IMR-90 (cell line): ENCODE measurements around the gene ASPG. TPM values are rescaled to one million over a fixed set of nuclear protein-coding genes. Genes with fewer than 3 reads are reported as not detected.

Experiments used
- ATAC-seq: fragments of 200-7000 bp; cut with Tn5 transposase; 2 replicates; pipeline ENCODE4 v1.9.1; 2020; ENCODE audit warnings: low read depth, mild to moderate bottlenecking, moderate library complexity
- BruUV-seq: library from RNA; stranded (reverse); fragments of 400-500 nt; replicated peaks from 2 replicates; lab custom pipeline; 2021; lab: Mats Ljungman, UMichigan
- CTCF ChIA-PET: fragments of 300-600 bp; formaldehyde crosslinking; extraction: SDS; loops from one replicate; lab custom pipeline; 2021; ENCODE audit warnings: antibody characterized with exemption; lab: Yijun Ruan, JAX
- POLR2A ChIA-PET: fragments of 300-600 bp; sonication (Branson Sonifier 250); formaldehyde crosslinking; loops from one replicate; lab custom pipeline; 2022; ENCODE audit warnings: antibody characterized with exemption; ENCODE audit not compliant: unreplicated experiment; lab: Charles Lee
- DNase-seq: peaks from one replicate; pipeline ENCODE4 v3.0.0; 2013
- H2AFZ ChIP-seq: replicated peaks from 2 replicates; pipeline ENCODE3; 2013; ENCODE audit warnings: low read length, mild to moderate bottlenecking; ENCODE audit not compliant: poor library complexity
- H2AK5ac ChIP-seq: 2 replicates; pipeline ENCODE4 v1.6.1; 2013; ENCODE audit warnings: low read depth, low read length, inconsistent platforms
- H2AK9ac ChIP-seq: replicated peaks from 2 replicates; pipeline ENCODE3; 2013; ENCODE audit warnings: mild to moderate bottlenecking, low read depth, low read length, moderate library complexity; ENCODE audit not compliant: poor library complexity
- H2BK120ac ChIP-seq: 2 replicates; pipeline ENCODE4 v1.6.1; 2013; ENCODE audit warnings: low read depth, low read length, inconsistent platforms
- H2BK15ac ChIP-seq: 3 replicates; pipeline ENCODE4 v1.6.1; 2013; ENCODE audit warnings: low read depth, low read length, inconsistent platforms
- H2BK20ac ChIP-seq: 2 replicates; pipeline ENCODE4 v1.6.1; 2013; ENCODE audit warnings: low read depth, mild to moderate bottlenecking, inconsistent platforms, low read length, moderate library complexity
- H2BK5ac ChIP-seq: 2 replicates; pipeline ENCODE4 v1.6.1; 2013; ENCODE audit warnings: mild to moderate bottlenecking, low read depth, low read length, inconsistent platforms; ENCODE audit not compliant: poor library complexity, severe bottlenecking
- H3K14ac ChIP-seq: replicated peaks from 2 replicates; pipeline ENCODE4 v1.6.1; 2013; ENCODE audit warnings: low read depth, low read length, inconsistent platforms
- H3K18ac ChIP-seq: 2 replicates; pipeline ENCODE4 v1.6.1; 2013; ENCODE audit warnings: low read depth, low read length, control low read depth
- H3K23ac ChIP-seq: 2 replicates; pipeline ENCODE4 v1.6.1; 2013; ENCODE audit warnings: low read depth, low read length, inconsistent platforms
- H3K27ac ChIP-seq: 2 replicates; pipeline ENCODE4 v1.5.1; 2013; ENCODE audit warnings: mild to moderate bottlenecking, control low read depth, low read length; ENCODE audit not compliant: insufficient read depth
- H3K27me3 ChIP-seq: 2 replicates; pipeline ENCODE4 v1.6.1; 2013; ENCODE audit warnings: low read length; ENCODE audit not compliant: control insufficient read depth, insufficient read depth
- H3K36me3 ChIP-seq: 2 replicates; pipeline ENCODE4 v1.6.1; 2013; ENCODE audit warnings: low read length, mixed read lengths; ENCODE audit not compliant: control insufficient read depth, insufficient read depth
- H3K4ac ChIP-seq: 2 replicates; pipeline ENCODE4 v1.6.1; 2013; ENCODE audit warnings: low read depth, low read length, inconsistent platforms
- H3K4me1 ChIP-seq: 2 replicates; pipeline ENCODE4 v1.6.1; 2013; ENCODE audit warnings: low read length, mixed read lengths; ENCODE audit not compliant: control insufficient read depth, insufficient read depth
- H3K4me2 ChIP-seq: 2 replicates; pipeline ENCODE4 v1.6.1; 2013; ENCODE audit warnings: low read depth, mild to moderate bottlenecking, control low read depth, low read length, moderate library complexity
- H3K4me3 ChIP-seq: 2 replicates; pipeline ENCODE4 v1.5.1; 2013; ENCODE audit warnings: low read depth, mild to moderate bottlenecking, control low read depth, low read length, moderate library complexity; ENCODE audit not compliant: insufficient read depth
- H3K56ac ChIP-seq: 2 replicates; pipeline ENCODE4 v1.6.1; 2013; ENCODE audit warnings: low read length, inconsistent platforms; ENCODE audit not compliant: insufficient read depth; ENCODE audit errors: extremely low read depth
- H3K79me1 ChIP-seq, 2 experiments: 2 replicates each; pipeline ENCODE4 v1.6.1; 2013; ENCODE audit warnings: low read length in 2 of 2, inconsistent platforms in 1 of 2, low read depth in 1 of 2
- H3K9ac ChIP-seq: 2 replicates; pipeline ENCODE4 v1.6.1; 2013; ENCODE audit warnings: low read depth, low read length, control low read depth
- H3K9me1 ChIP-seq: 2 replicates; pipeline ENCODE4 v1.6.1; 2013; ENCODE audit warnings: low read length, inconsistent platforms; ENCODE audit not compliant: insufficient read depth
- H3K9me3 ChIP-seq: 2 replicates; pipeline ENCODE4 v1.6.1; 2013; ENCODE audit warnings: low read length; ENCODE audit not compliant: control insufficient read depth, insufficient read depth
- H4K20me1 ChIP-seq: 2 replicates; pipeline ENCODE4 v1.6.1; 2013; ENCODE audit warnings: low read length, inconsistent platforms; ENCODE audit not compliant: insufficient read depth
- H4K5ac ChIP-seq: 2 replicates; pipeline ENCODE4 v1.6.1; 2013; ENCODE audit warnings: mild to moderate bottlenecking, low read depth, low read length, control low read depth
- H4K8ac ChIP-seq, 2 experiments: 2 replicates each; pipeline ENCODE4 v1.6.1; 2013; ENCODE audit warnings: low read depth in 2 of 2, low read length in 2 of 2, control low read depth in 1 of 2, inconsistent platforms in 1 of 2
- H4K91ac ChIP-seq: 2 replicates; pipeline ENCODE4 v1.6.1; 2013; ENCODE audit warnings: low read depth, low read length, inconsistent platforms; ENCODE audit not compliant: insufficient read depth
- BHLHE40 ChIP-seq: fragments of 150-350 bp; IDR thresholded peaks from 2 replicates; pipeline ENCODE4 v1.6.1; 2016; ENCODE audit warnings: mild to moderate bottlenecking, low read depth, low read length
- MXI1 ChIP-seq: IDR thresholded peaks from 2 replicates; pipeline ENCODE4 v1.6.1; 2012; ENCODE audit warnings: low read depth, mild to moderate bottlenecking, low read length, moderate library complexity, borderline replicate concordance
- NFE2L2 ChIP-seq: fragments of 150-350 bp; IDR thresholded peaks from 2 replicates; pipeline ENCODE4 v1.6.1; 2016; ENCODE audit warnings: low read depth, mild to moderate bottlenecking, low read length
- POLR2A ChIP-seq: IDR thresholded peaks from 2 replicates; pipeline ENCODE4 v1.6.1; 2012; ENCODE audit warnings: mild to moderate bottlenecking, low read depth, low read length
- RCOR1 ChIP-seq: IDR thresholded peaks from 2 replicates; pipeline ENCODE4 v1.6.1; 2012; ENCODE audit warnings: mild to moderate bottlenecking, low read length, improper control_type of control experiment; ENCODE audit not compliant: insufficient replicate concordance
- SMC3 ChIP-seq: fragments of 150-350 bp; IDR thresholded peaks from 2 replicates; pipeline ENCODE4 v1.6.1; 2016; ENCODE audit warnings: low read depth, mild to moderate bottlenecking, antibody characterized with exemption, low read length, moderate library complexity
- WGBS, 2 experiments: methylation state at CpG; one replicate each; pipeline versions ENCODE4 v1.1.5 to v1.1.7; 2013; ENCODE audit warnings: missing lambda C conversion rate in 2 of 2; ENCODE audit not compliant: insufficient read length in 1 of 2; ENCODE audit errors: extremely low coverage in 2 of 2; 5-methylcytosine and 5-hydroxymethylcytosine counted together
- dilution Hi-C: fragments of 300-500 bp; cut with HindIII; formaldehyde crosslinking; loops from one replicate; pipeline ENCODE4 v1.14.3; 2018; ENCODE audit warnings: low sequenced_read_pairs; ENCODE audit not compliant: unreplicated experiment
- in situ Hi-C: fragments of 300-500 bp; cut with MboI; formaldehyde crosslinking; loops from 3 replicates; pipeline ENCODE4 v1.14.3; 2019; ENCODE audit warnings: low sequenced_read_pairs, inconsistent platforms, mixed read lengths
- intact Hi-C: fragments of 100-400 bp; cut with micrococcal nuclease; formaldehyde crosslinking; loops from 2 replicates; pipeline ENCODE4 v1.10.0; 2022
- polyA plus RNA-seq, 3 experiments: library from polyadenylated mRNA; depleted of rRNA; stranded (reverse); fragments of >200 nt; gene quantifications; 2 replicates each; pipeline ENCODE4 v1.2.3, GENCODE V29; 2012; ENCODE audit warnings: low replicate concordance in 1 of 3
- total RNA-seq: library from RNA; depleted of rRNA; stranded (reverse); fragments of >200 nt; gene quantifications from 2 replicates; pipeline ENCODE4 v1.2.3, GENCODE V29; 2012
- TF ChIP-seq, protein P1 (sequence below): fragments of 150-350 bp; IDR thresholded peaks from 2 replicates; pipeline ENCODE4 v1.6.1; 2017; ENCODE audit warnings: mild to moderate bottlenecking, antibody characterized with exemption, low read length, low read depth

ASPG gene
- total and polyA plus RNA-seq, 2 of the 4 experiments (the other 2 are of a cell fraction) = not detected

DNA sequence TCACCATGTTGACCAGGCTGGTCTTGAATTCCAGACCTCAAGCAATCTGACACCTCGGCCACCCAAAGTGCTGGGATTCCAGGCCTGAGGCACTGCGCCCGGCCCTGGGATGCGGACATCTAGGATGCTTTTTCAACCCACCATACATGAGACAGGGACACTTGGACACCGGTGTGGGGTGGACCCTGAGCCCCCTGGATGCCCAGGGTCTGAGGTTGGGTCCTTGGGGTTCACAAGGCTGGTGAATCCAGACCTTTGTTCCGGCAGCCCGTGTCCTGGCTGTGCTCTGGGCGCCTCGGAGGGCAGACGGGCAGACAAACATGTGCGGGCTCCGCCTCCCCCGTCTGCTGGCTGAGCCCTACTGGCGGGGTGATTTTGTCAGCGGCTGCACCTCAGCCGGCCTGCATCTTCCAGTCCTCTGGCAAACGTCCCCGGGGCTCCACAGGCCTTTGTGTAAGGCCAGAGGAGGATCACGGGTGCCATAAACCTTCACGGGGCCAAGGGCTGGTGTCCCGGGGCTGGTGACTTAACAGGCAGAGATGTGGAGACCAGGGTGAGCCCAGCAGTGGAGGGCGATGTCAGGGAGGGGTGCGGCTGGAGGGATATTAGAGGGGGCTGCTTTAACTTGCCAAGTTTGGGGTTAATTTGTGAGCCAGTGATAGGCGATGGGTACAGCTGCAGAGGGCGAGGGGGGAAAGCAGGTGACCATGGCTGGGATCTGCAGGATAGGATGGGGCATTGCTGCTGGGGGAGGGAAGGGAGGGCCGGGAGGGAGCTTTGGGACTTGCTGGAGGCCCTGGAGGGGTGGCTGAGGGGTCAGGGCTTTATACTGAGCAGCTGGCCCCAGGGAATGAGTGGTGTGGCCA lies 5.8 kb downstream of the ASPG start:
- H2BK20ac ChIP-seq = no peak overlapping the region
- no TSS peak for BruUV-seq
- no peaks in the 10 kb centered on the region; the same call in 1 of the 2 replicates for H3K27me3 ChIP-seq
- in situ Hi-C loops (loop anchor here (25.0 kb wide), 2 partner anchors 471 to 546 kb away; no protein-coding TSS in a partner anchor), dilution Hi-C loops (no loop called here), intact Hi-C loops (no loop called here)
- no peaks in the 10 kb centered on the region for H4K20me1 ChIP-seq
- no peak overlapping the region for H3K18ac ChIP-seq
- DNase-seq = no peak
- H3K36me3 ChIP-seq = no peaks in the 10 kb centered on the region
- no peaks in the 10 kb centered on the region for H3K4me1 ChIP-seq
- H2AK9ac ChIP-seq = no peak overlapping the region
- no peak overlapping the region for H4K91ac ChIP-seq
- 30% methylated on average over 11 of the region's 26 CpGs; no CpG with 5 or more reads in 1 of the 2 experiments for WGBS, 2 experiments
- no peak overlapping the region for H2BK5ac ChIP-seq
- H3K79me1 ChIP-seq = no peaks in the 10 kb centered on the region
- H3K4me3 ChIP-seq = no peak overlapping the region
- no peak for ATAC-seq
- H2BK15ac ChIP-seq = no peak overlapping the region
- no peak overlapping the region for H3K14ac ChIP-seq
- POLR2A ChIA-PET = no interaction called here
- TF ChIP-seq SMC3 (no peak), POLR2A (no peak), NFE2L2 (no peak), MXI1 (no peak), BHLHE40 (no peak), RCOR1 (no peak)
- TF ChIP-seq, protein P1, sequence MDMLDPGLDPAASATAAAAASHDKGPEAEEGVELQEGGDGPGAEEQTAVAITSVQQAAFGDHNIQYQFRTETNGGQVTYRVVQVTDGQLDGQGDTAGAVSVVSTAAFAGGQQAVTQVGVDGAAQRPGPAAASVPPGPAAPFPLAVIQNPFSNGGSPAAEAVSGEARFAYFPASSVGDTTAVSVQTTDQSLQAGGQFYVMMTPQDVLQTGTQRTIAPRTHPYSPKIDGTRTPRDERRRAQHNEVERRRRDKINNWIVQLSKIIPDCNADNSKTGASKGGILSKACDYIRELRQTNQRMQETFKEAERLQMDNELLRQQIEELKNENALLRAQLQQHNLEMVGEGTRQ = no peak
- H3K23ac ChIP-seq = no peak overlapping the region
- H3K4me2 ChIP-seq = no peak overlapping the region
- H2AFZ ChIP-seq = no peak overlapping the region
- H4K8ac ChIP-seq = no peak overlapping the region
- no peak overlapping the region for H4K5ac ChIP-seq
- no peaks in the 10 kb centered on the region for H3K9me3 ChIP-seq
- CTCF ChIA-PET = interaction anchor here (0.5 kb wide), 1 partner anchor 283 kb away, joined by 4 read pairs; no protein-coding TSS in a partner anchor
- H3K56ac ChIP-seq = no peak overlapping the region
- no peak overlapping the region for H3K27ac ChIP-seq
- H3K9me1 ChIP-seq = no peaks in the 10 kb centered on the region
- H3K4ac ChIP-seq = no peak overlapping the region
- H2AK5ac ChIP-seq = no peak overlapping the region
- no peak overlapping the region for H2BK120ac ChIP-seq
- no peak overlapping the region for H3K9ac ChIP-seq
